H1 (cell line): ENCODE measurements around the gene HERC3. TPM values are rescaled to one million over a fixed set of nuclear protein-coding genes. Genes with fewer than 3 reads are reported as not detected.

ENCODE experiments used
- CTCF ChIA-PET: fragments of 300-600 bp; sonication (Branson Sonifier 250); formaldehyde crosslinking; loops from one replicate; lab custom pipeline; 2021; ENCODE audit not compliant: partially characterized antibody; lab: Charles Lee
- POLR2A ChIA-PET: fragments of 300-600 bp; sonication (Branson Sonifier 250); formaldehyde crosslinking; loops from one replicate; lab custom pipeline; 2021; ENCODE audit warnings: inconsistent platforms; ENCODE audit not compliant: partially characterized antibody; lab: Charles Lee
- DNase-seq, 2 experiments: peaks; one replicate each; pipeline versions ENCODE4 v3.0.0 to v3.0.0-alpha.2; 2010 to 2022; ENCODE audit warnings: low spot score in 2 of 2, low read depth in 1 of 2, mixed read lengths in 1 of 2
- FAIRE-seq: peaks from 2 replicates; lab custom pipeline; 2011; peaks lifted over from hg19 to GRCh38; lab: Jason Lieb, UNC
- H2AFZ ChIP-seq: 2 replicates; pipeline ENCODE4 v1.8.1; 2012; ENCODE audit warnings: low read length, inconsistent platforms
- H2AK5ac ChIP-seq: 2 replicates; pipeline ENCODE4 v1.6.1; 2013; ENCODE audit warnings: low read depth, low read length
- H2BK120ac ChIP-seq: replicated peaks from 2 replicates; pipeline ENCODE3; 2013; ENCODE audit warnings: low read depth, low read length, inconsistent platforms
- H2BK12ac ChIP-seq: 2 replicates; pipeline ENCODE4 v1.6.1; 2013; ENCODE audit warnings: low read depth, low read length
- H2BK15ac ChIP-seq: 2 replicates; pipeline ENCODE4 v1.6.1; 2013; ENCODE audit warnings: low read length
- H2BK20ac ChIP-seq: 2 replicates; pipeline ENCODE4 v1.6.1; 2013; ENCODE audit warnings: low read length
- H2BK5ac ChIP-seq: 2 replicates; pipeline ENCODE4 v1.6.1; 2013; ENCODE audit warnings: low read depth, low read length
- H3K14ac ChIP-seq: 2 replicates; pipeline ENCODE4 v1.6.1; 2013; ENCODE audit warnings: inconsistent platforms; ENCODE audit not compliant: insufficient read length
- H3K18ac ChIP-seq: 2 replicates; pipeline ENCODE4 v1.6.1; 2013; ENCODE audit warnings: low read length; ENCODE audit errors: extremely low read depth
- H3K23ac ChIP-seq: 2 replicates; pipeline ENCODE4 v1.6.1; 2013; ENCODE audit warnings: inconsistent platforms; ENCODE audit not compliant: insufficient read length
- H3K23me2 ChIP-seq: 2 replicates; pipeline ENCODE4 v1.6.1; 2013; ENCODE audit warnings: low read depth, low read length
- H3K27ac ChIP-seq: 2 replicates; pipeline ENCODE4 v1.6.1; 2011; ENCODE audit warnings: low read depth, low read length, inconsistent platforms
- H3K27me3 ChIP-seq, 4 experiments: replicated peaks in 1 of 4; 1 replicate in 1 of 4; 2 replicates in 3 of 4; pipeline versions ENCODE4 v1.6.1 to v1.8.1; 2011 to 2013; ENCODE audit warnings: low read length in 3 of 4, mild to moderate bottlenecking in 3 of 4, inconsistent platforms in 2 of 4, mixed read lengths in 2 of 4, moderate library complexity in 1 of 4; ENCODE audit not compliant: control insufficient read depth in 3 of 4, insufficient read depth in 3 of 4; ENCODE audit errors: extremely low read depth in 1 of 4
- H3K36me3 ChIP-seq, 4 experiments: 2 replicates each; pipeline versions ENCODE4 v1.6.1 to v1.8.1; 2011 to 2013; ENCODE audit warnings: mild to moderate bottlenecking in 4 of 4, low read length in 3 of 4, moderate library complexity in 2 of 4, control low read depth in 1 of 4, inconsistent platforms in 1 of 4; ENCODE audit not compliant: insufficient read depth in 4 of 4, control insufficient read depth in 2 of 4
- H3K4ac ChIP-seq: replicated peaks from 2 replicates; pipeline ENCODE3; 2013; ENCODE audit warnings: low read length, low read depth, mixed read lengths, inconsistent platforms; ENCODE audit not compliant: insufficient read length
- H3K4me1 ChIP-seq, 4 experiments: replicated peaks in 1 of 4; 1 replicate in 1 of 4; 2 replicates in 3 of 4; pipeline versions ENCODE4 v1.6.1 to v1.8.1; 2011 to 2013; ENCODE audit warnings: low read length in 3 of 4, inconsistent platforms in 2 of 4, mixed read lengths in 1 of 4; ENCODE audit not compliant: insufficient read depth in 4 of 4, control insufficient read depth in 3 of 4
- H3K4me2 ChIP-seq, 2 experiments: 2 replicates each; pipeline versions ENCODE4 v1.6.1 to v1.8.1; 2011 to 2013; ENCODE audit warnings: low read depth in 2 of 2, low read length in 2 of 2, control low read depth in 1 of 2, inconsistent platforms in 1 of 2, mild to moderate bottlenecking in 1 of 2; ENCODE audit not compliant: insufficient read depth in 1 of 2
- H3K4me3 ChIP-seq, 4 experiments: fragments of 200-600, 300-600 bp in 1 of 4; sonication (generic), shearing (Covaris generic), sonication (Bioruptor Twin) in 1 of 4; 2 replicates each; pipeline versions ENCODE4 v1.5.1 to v1.8.1; 2011 to 2016; ENCODE audit warnings: low read length in 4 of 4, low read depth in 3 of 4, control low read depth in 2 of 4, inconsistent platforms in 2 of 4, mild to moderate bottlenecking in 2 of 4, mixed read lengths in 1 of 4, moderate library complexity in 1 of 4; ENCODE audit not compliant: insufficient read depth in 2 of 4; ENCODE audit errors: extremely low read depth in 1 of 4
- H3K56ac ChIP-seq: replicated peaks from 2 replicates; pipeline ENCODE3; 2013; ENCODE audit warnings: low read depth, mild to moderate bottlenecking, mixed read lengths, low read length, inconsistent platforms; ENCODE audit not compliant: insufficient read length
- H3K79me1 ChIP-seq: 2 replicates; pipeline ENCODE4 v1.6.1; 2013; ENCODE audit warnings: low read depth, low read length, control low read depth
- H3K79me2 ChIP-seq, 2 experiments: 2 replicates each; pipeline versions ENCODE4 v1.6.1 to v1.8.1; 2012 to 2013; ENCODE audit warnings: low read length in 2 of 2, mild to moderate bottlenecking in 2 of 2, inconsistent platforms in 1 of 2; ENCODE audit not compliant: insufficient read depth in 2 of 2, control insufficient read depth in 1 of 2
- H3K9ac ChIP-seq, 4 experiments: replicated peaks in 1 of 4; 1 replicate in 1 of 4; 2 replicates in 3 of 4; pipeline versions ENCODE4 v1.6.1 to v1.8.1; 2011 to 2013; ENCODE audit warnings: low read depth in 3 of 4, low read length in 3 of 4, control low read depth in 2 of 4, mild to moderate bottlenecking in 2 of 4, moderate library complexity in 2 of 4, inconsistent platforms in 1 of 4; ENCODE audit errors: extremely low read depth in 1 of 4
- H3K9me3 ChIP-seq, 2 experiments: 2 replicates each; pipeline versions ENCODE4 v1.6.1 to v1.8.1; 2012 to 2013; ENCODE audit warnings: mild to moderate bottlenecking in 2 of 2, moderate library complexity in 2 of 2, control low read depth in 1 of 2, inconsistent platforms in 1 of 2, low read depth in 1 of 2, low read length in 1 of 2, mixed read lengths in 1 of 2; ENCODE audit not compliant: insufficient read depth in 2 of 2
- H4K20me1 ChIP-seq, 2 experiments: replicated peaks in 1 of 2; 2 replicates each; pipeline versions ENCODE3 to v1.8.1; 2011 to 2013; ENCODE audit warnings: inconsistent platforms in 2 of 2, low read length in 2 of 2, mild to moderate bottlenecking in 1 of 2; ENCODE audit not compliant: insufficient read depth in 2 of 2, control insufficient read depth in 1 of 2
- H4K5ac ChIP-seq: 2 replicates; pipeline ENCODE4 v1.6.1; 2013; ENCODE audit warnings: low read length, low read depth, mixed read lengths, inconsistent platforms; ENCODE audit not compliant: insufficient read length
- H4K8ac ChIP-seq: 2 replicates; pipeline ENCODE4 v1.8.0; 2013; ENCODE audit warnings: mild to moderate bottlenecking, moderate library complexity, low read length, inconsistent platforms; ENCODE audit not compliant: insufficient read depth; ENCODE audit errors: extremely low read depth
- H4K91ac ChIP-seq: replicated peaks from 2 replicates; pipeline ENCODE3; 2013; ENCODE audit warnings: low read length, mixed read lengths, inconsistent platforms; ENCODE audit not compliant: insufficient read length
- CBX5 ChIP-seq: fragments of 300-800, 300-1000 bp; sonication (generic); IDR thresholded peaks from 2 replicates; pipeline ENCODE4 v1.7.1; 2016; ENCODE audit warnings: antibody characterized with exemption, low read length, low read depth
- CBX8 ChIP-seq: fragments of 300-800, 300-1000 bp; sonication (generic); IDR thresholded peaks from 2 replicates; pipeline ENCODE4 v1.7.1; 2016; ENCODE audit warnings: low read depth, low read length, borderline replicate concordance
- CHD2 ChIP-seq: IDR thresholded peaks from 2 replicates; pipeline ENCODE4 v1.6.1; 2012; ENCODE audit warnings: low read length, improper control_type of control experiment
- FOSL1 ChIP-seq: IDR thresholded peaks from 2 replicates; pipeline ENCODE4 v1.6.1; 2011; ENCODE audit warnings: mild to moderate bottlenecking, low read depth, low read length, moderate library complexity; ENCODE audit not compliant: insufficient read depth
- GABPA ChIP-seq: IDR thresholded peaks from 2 replicates; pipeline ENCODE4 v1.6.1; 2011; ENCODE audit warnings: mild to moderate bottlenecking, low read length, moderate library complexity, borderline replicate concordance; ENCODE audit not compliant: insufficient read depth
- HDAC6 ChIP-seq: IDR thresholded peaks from one replicate; pipeline ENCODE4 v1.7.1; 2012; ENCODE audit warnings: low read depth, mild to moderate bottlenecking, inconsistent platforms, low read length, moderate library complexity
- KDM5A ChIP-seq: fragments of 200-600 bp; IDR thresholded peaks from 2 replicates; pipeline ENCODE4 v1.7.1; 2012; ENCODE audit warnings: mild to moderate bottlenecking, low read length, inconsistent platforms, mixed read lengths
- POU5F1 ChIP-seq: IDR thresholded peaks from 2 replicates; pipeline ENCODE4 v1.6.1; 2011; ENCODE audit warnings: low read depth, mild to moderate bottlenecking, low read length, moderate library complexity
- RNF2 ChIP-seq: fragments of 200-900, 300-1000 bp; sonication (generic); IDR thresholded peaks from 2 replicates; pipeline ENCODE4 v1.7.1; 2016; ENCODE audit warnings: borderline replicate concordance, low read depth, mild to moderate bottlenecking, antibody characterized with exemption, low read length; ENCODE audit not compliant: poor library complexity, severe bottlenecking; ENCODE audit errors: missing control alignments
- SAP30 ChIP-seq: fragments of 300-600 bp; sonication (generic); IDR thresholded peaks from 2 replicates; pipeline ENCODE4 v1.7.1; 2012; ENCODE audit warnings: low read length, moderate library complexity, mild to moderate bottlenecking, inconsistent platforms; ENCODE audit not compliant: insufficient read depth, insufficient replicate concordance
- SUZ12 ChIP-seq: fragments of 200-600 bp; sonication (generic); IDR thresholded peaks from 2 replicates; pipeline ENCODE4 v1.6.1; 2012; ENCODE audit warnings: mild to moderate bottlenecking, inconsistent platforms, low read length, moderate library complexity, mixed read lengths
- TAF1 ChIP-seq: IDR thresholded peaks from 2 replicates; pipeline ENCODE4 v1.6.1; 2011; ENCODE audit warnings: mild to moderate bottlenecking, low read depth, low read length
- TEAD4 ChIP-seq: IDR thresholded peaks from 2 replicates; pipeline ENCODE4 v1.6.1; 2012; ENCODE audit warnings: low read depth, low read length, inconsistent platforms, mixed read lengths
- WGBS, 2 experiments: shearing (Covaris generic) in 1 of 2; methylation state at CpG; one replicate each; pipeline versions ENCODE4 v1.1.6 to v1.1.7; 2013 to 2015; ENCODE audit warnings: low lambda C conversion rate in 2 of 2, mixed read lengths in 2 of 2, inconsistent platforms in 1 of 2, low coverage in 1 of 2, missing lambda C conversion rate in 1 of 2; ENCODE audit not compliant: insufficient replicate concordance in 2 of 2, insufficient coverage in 1 of 2, insufficient read length in 1 of 2; ENCODE audit errors: extremely low coverage in 1 of 2, missing lambda C conversion rate in 1 of 2; 5-methylcytosine and 5-hydroxymethylcytosine counted together
- polyA plus RNA-seq, 7 experiments: library from polyadenylated mRNA; depleted of rRNA in 3 of 7; stranded (reverse) in 5 of 7; unstranded in 2 of 7; fragments of >200 nt in 5 of 7; fragments of 200-250 nt in 2 of 7; gene quantifications; 1 replicate in 5 of 7; 2 replicates in 1 of 7; 4 replicates in 1 of 7; pipeline versions ENCODE4 v1.2.1 to v1.2.3, GENCODE V29; 2011 to 2013; ENCODE audit warnings: missing spikeins in 2 of 7, mixed read lengths in 2 of 7
- total RNA-seq: library from RNA; stranded (reverse); fragmentation: NEBNext Ultra II Directional; extraction: Animal tissue kit (Norgen Biotek cat#: 25700); gene quantifications from 2 replicates; pipeline ENCODE4 v1.2.1, GENCODE V29; 2021
- TF ChIP-seq, protein P1 (sequence below): IDR thresholded peaks from 2 replicates; pipeline ENCODE4 v1.6.1; 2012; ENCODE audit warnings: inconsistent platforms

Gene HERC3
- total and polyA plus RNA-seq, 2 of the 8 experiments (the other 6 are each of a cell fraction or from before 2014, with no cell fraction given): 1.4 to 5.7 TPM

GRCh38 chr4:88649716-88650115 is 57.4 kb downstream of the HERC3 start:
- no peaks in the 10 kb centered on the region for H3K36me3 ChIP-seq
- no peak overlapping the region for H2BK20ac ChIP-seq
- H4K91ac ChIP-seq: no peak overlapping the region
- 86% methylated on average over 3 of the region's 3 CpGs; no CpG with 5 or more reads in 1 of the 2 experiments for WGBS, 2 experiments
- no peak overlapping the region for H3K14ac ChIP-seq
- DNase-seq (no peak), FAIRE-seq (no peak)
- H3K56ac ChIP-seq: no peak overlapping the region
- no peaks in the 10 kb centered on the region for H3K27me3 ChIP-seq
- no peak overlapping the region for H2BK12ac ChIP-seq
- H3K18ac ChIP-seq: no peak overlapping the region
- no peaks in the 10 kb centered on the region for H3K79me2 ChIP-seq
- H3K23me2 ChIP-seq: no peaks in the 10 kb centered on the region
- H3K4me3 ChIP-seq: no peak overlapping the region
- H3K4me1 ChIP-seq: peaks cover 7 to 11% (median 10%) of the 10 kb centered on the region in 4 experiments
- H4K5ac ChIP-seq: no peak overlapping the region
- POLR2A ChIA-PET: no interaction called here
- no peak overlapping the region for H3K23ac ChIP-seq
- no peaks in the 10 kb centered on the region for H4K20me1 ChIP-seq
- no peak overlapping the region for H2BK15ac ChIP-seq
- no peak overlapping the region for H2BK120ac ChIP-seq
- no peaks in the 10 kb centered on the region for H3K9me3 ChIP-seq
- H3K79me1 ChIP-seq: no peaks in the 10 kb centered on the region
- no peak overlapping the region for H3K4me2 ChIP-seq
- H3K9ac ChIP-seq: no peak overlapping the region
- no peak overlapping the region for H4K8ac ChIP-seq
- H3K4ac ChIP-seq: no peak overlapping the region
- no peak overlapping the region for H2BK5ac ChIP-seq
- H2AFZ ChIP-seq: no peak overlapping the region
- no peak overlapping the region for H2AK5ac ChIP-seq
- CTCF ChIA-PET: interaction anchor here (1.6 to 2.8 kb wide), 2 partner anchors 10 to 110 kb away, joined by 9 to 13 read pairs; no protein-coding TSS in a partner anchor
- no peak overlapping the region for H3K27ac ChIP-seq
- no peak for TF ChIP-seq TEAD4
- no peak for TF ChIP-seq SUZ12
- no peak for TF ChIP-seq CBX5
- TF ChIP-seq POU5F1: no peak
- TF ChIP-seq KDM5A: no peak
- TF ChIP-seq HDAC6: no peak
- TF ChIP-seq FOSL1: no peak
- no peak for TF ChIP-seq CBX8
- TF ChIP-seq GABPA: no peak
- TF ChIP-seq RNF2: no peak
- no peak for TF ChIP-seq CHD2
- no peak for TF ChIP-seq SAP30
- TF ChIP-seq, protein P1, sequence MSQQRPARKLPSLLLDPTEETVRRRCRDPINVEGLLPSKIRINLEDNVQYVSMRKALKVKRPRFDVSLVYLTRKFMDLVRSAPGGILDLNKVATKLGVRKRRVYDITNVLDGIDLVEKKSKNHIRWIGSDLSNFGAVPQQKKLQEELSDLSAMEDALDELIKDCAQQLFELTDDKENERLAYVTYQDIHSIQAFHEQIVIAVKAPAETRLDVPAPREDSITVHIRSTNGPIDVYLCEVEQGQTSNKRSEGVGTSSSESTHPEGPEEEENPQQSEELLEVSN: no peak
- no peak for TF ChIP-seq TAF1
